H1 (cell line): Measurements from ENCODE around the gene GPR176.

Experiments
- CEBPB ChIP-seq: IDR thresholded peaks from 2 replicates; pipeline ENCODE4 v1.6.1; 2012; ENCODE audit warnings: low read depth, low read length
- EZH2 ChIP-seq: fragments of 200-600 bp; sonication (generic); IDR thresholded peaks from 2 replicates; pipeline ENCODE4 v1.7.1; 2012; ENCODE audit warnings: low read depth, mild to moderate bottlenecking, moderate library complexity, low read length, inconsistent platforms; ENCODE audit not compliant: severe bottlenecking
- GTF2F1 ChIP-seq: IDR thresholded peaks from 2 replicates; pipeline ENCODE4 v1.6.1; 2012; ENCODE audit warnings: low read depth, low read length, improper control_type of control experiment, borderline replicate concordance
- JUN ChIP-seq: IDR thresholded peaks from 2 replicates; pipeline ENCODE4 v1.6.1; 2011; ENCODE audit warnings: low read depth, mild to moderate bottlenecking, improper control_type of control experiment, low read length
- MAFK ChIP-seq: IDR thresholded peaks from 2 replicates; pipeline ENCODE4 v1.6.1; 2012; ENCODE audit warnings: low read depth, mild to moderate bottlenecking, improper control_type of control experiment, low read length
- PHF8 ChIP-seq: fragments of 200-600 bp; sonication (generic); conservative IDR thresholded peaks from 2 replicates; pipeline ENCODE4 v1.7.1; 2012; ENCODE audit warnings: low read depth, mild to moderate bottlenecking, inconsistent platforms, low read length, moderate library complexity
- POLR2A ChIP-seq, 2 experiments: IDR thresholded peaks; 1 replicate in 1 of 2; 2 replicates in 1 of 2; pipeline ENCODE4 v1.6.1; 2011; ENCODE audit warnings: low read depth in 2 of 2, low read length in 2 of 2, mild to moderate bottlenecking in 2 of 2; ENCODE audit errors: control extremely low read depth in 1 of 2
- SIX5 ChIP-seq: IDR thresholded peaks from 2 replicates; pipeline ENCODE4 v1.6.1; 2011; ENCODE audit warnings: mild to moderate bottlenecking, low read depth, low read length
- SUZ12 ChIP-seq: fragments of 200-600 bp; sonication (generic); IDR thresholded peaks from 2 replicates; pipeline ENCODE4 v1.6.1; 2012; ENCODE audit warnings: mild to moderate bottlenecking, inconsistent platforms, low read length, moderate library complexity, mixed read lengths
- TBP ChIP-seq: IDR thresholded peaks from 2 replicates; pipeline ENCODE4 v1.6.1; 2011; ENCODE audit warnings: low read depth, low read length, improper control_type of control experiment
- TEAD4 ChIP-seq: IDR thresholded peaks from 2 replicates; pipeline ENCODE4 v1.6.1; 2012; ENCODE audit warnings: low read depth, low read length, inconsistent platforms, mixed read lengths
- YY1 ChIP-seq: IDR thresholded peaks from 2 replicates; pipeline ENCODE4 v1.6.1; 2011; ENCODE audit warnings: low read depth, mild to moderate bottlenecking, low read length
- TF ChIP-seq, protein P1 (sequence below), 3 experiments: IDR thresholded peaks; 1 replicate in 2 of 3; 2 replicates in 1 of 3; pipeline versions ENCODE4 v1.5.1 to v1.6.1; 2011; ENCODE audit warnings: low read length in 3 of 3, mild to moderate bottlenecking in 3 of 3, inconsistent platforms in 2 of 3, low read depth in 1 of 3, moderate library complexity in 1 of 3; ENCODE audit not compliant: insufficient read depth in 1 of 3; ENCODE audit errors: control extremely low read depth in 1 of 3

DNA sequence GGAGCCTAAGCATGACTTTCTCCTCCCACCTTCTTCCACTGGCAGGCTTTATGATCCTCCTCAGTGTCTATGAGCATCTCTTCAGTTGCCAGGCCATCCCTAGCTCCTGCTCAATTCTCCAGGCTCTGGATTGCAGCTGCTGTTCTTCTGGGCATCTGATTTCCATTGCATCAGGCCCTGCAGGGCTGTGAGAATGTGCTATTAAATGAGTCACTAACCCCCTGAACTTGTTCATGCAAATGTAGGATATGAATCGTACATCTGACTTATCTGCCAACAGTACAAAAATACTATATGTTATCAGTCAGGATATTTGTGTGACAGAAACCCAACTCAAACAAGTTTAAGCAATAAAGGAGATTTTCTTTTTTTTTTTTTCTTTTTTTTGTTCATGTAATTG, 11.9 kb downstream of the GPR176 start:
- TF ChIP-seq MAFK: no peak
- TF ChIP-seq TBP: no peak
- TF ChIP-seq POLR2A (IDR thresholded peaks at IDR 0.05; ENCODE audit: control extremely low read depth in 1 of 2, low read depth in 2 of 2, low read length in 2 of 2): no peak; a peak in 1 of 3 replicates
- no peak for TF ChIP-seq JUN
- TF ChIP-seq PHF8: no peak
- no peak for TF ChIP-seq GTF2F1
- no peak for TF ChIP-seq SUZ12
- TF ChIP-seq EZH2: no peak
- TF ChIP-seq, protein P1, sequence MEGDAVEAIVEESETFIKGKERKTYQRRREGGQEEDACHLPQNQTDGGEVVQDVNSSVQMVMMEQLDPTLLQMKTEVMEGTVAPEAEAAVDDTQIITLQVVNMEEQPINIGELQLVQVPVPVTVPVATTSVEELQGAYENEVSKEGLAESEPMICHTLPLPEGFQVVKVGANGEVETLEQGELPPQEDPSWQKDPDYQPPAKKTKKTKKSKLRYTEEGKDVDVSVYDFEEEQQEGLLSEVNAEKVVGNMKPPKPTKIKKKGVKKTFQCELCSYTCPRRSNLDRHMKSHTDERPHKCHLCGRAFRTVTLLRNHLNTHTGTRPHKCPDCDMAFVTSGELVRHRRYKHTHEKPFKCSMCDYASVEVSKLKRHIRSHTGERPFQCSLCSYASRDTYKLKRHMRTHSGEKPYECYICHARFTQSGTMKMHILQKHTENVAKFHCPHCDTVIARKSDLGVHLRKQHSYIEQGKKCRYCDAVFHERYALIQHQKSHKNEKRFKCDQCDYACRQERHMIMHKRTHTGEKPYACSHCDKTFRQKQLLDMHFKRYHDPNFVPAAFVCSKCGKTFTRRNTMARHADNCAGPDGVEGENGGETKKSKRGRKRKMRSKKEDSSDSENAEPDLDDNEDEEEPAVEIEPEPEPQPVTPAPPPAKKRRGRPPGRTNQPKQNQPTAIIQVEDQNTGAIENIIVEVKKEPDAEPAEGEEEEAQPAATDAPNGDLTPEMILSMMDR (IDR thresholded peaks at IDR 0.05; ENCODE audit: control extremely low read depth in 1 of 3, insufficient read depth in 1 of 3, low read depth in 1 of 3, low read length in 3 of 3): no peak
- TF ChIP-seq CEBPB: no peak
- TF ChIP-seq SIX5: no peak
- TF ChIP-seq TEAD4: no peak
- no peak for TF ChIP-seq YY1
